Body of pancreas (tissue), 4 donors: ENCODE measurements around the gene DLEC1. TPM values are rescaled to one million over a fixed set of nuclear protein-coding genes. Genes with fewer than 3 reads are reported as not detected.

Experiments
- ATAC-seq: fragments of 150-250 bp; one replicate; pipeline ENCODE4 v1.9.1; 2016
- DNase-seq, 4 donors: peaks; one replicate each; pipeline ENCODE4 v3.0.0-alpha.2; 2019
- H3K27ac ChIP-seq, 4 donors: fragments of 200-600 bp; sonication (generic); 1 replicate in 3 of 4; 2 replicates in 1 of 4; pipeline versions ENCODE4 v1.5.1 to v1.6.1; 2016 to 2019; ENCODE audit warnings: mild to moderate bottlenecking in 1 of 4, mixed read lengths in 1 of 4, moderate library complexity in 1 of 4
- H3K27me3 ChIP-seq, 2 donors: fragments of 200-600 bp; sonication (generic); one replicate each; pipeline ENCODE4 v1.6.0; 2016; ENCODE audit warnings: mild to moderate bottlenecking in 1 of 2
- H3K36me3 ChIP-seq, 2 donors: fragments of 200-600 bp; sonication (generic); replicated peaks in 1 of 2; 2 replicates each; pipeline ENCODE4 v1.5.1; 2016; ENCODE audit warnings: low read depth in 2 of 2; ENCODE audit not compliant: insufficient read depth in 1 of 2
- H3K4me1 ChIP-seq: fragments of 200-600 bp; sonication (generic); one replicate; pipeline ENCODE4 v1.6.0; 2016
- H3K4me3 ChIP-seq, 2 donors: fragments of 200-600 bp; sonication (generic); 1 replicate in 1 of 2; 2 replicates in 1 of 2; pipeline ENCODE4 v1.5.1; 2016 to 2019
- H3K9me3 ChIP-seq, 3 donors: fragments of 200-600 bp; sonication (generic); 1 replicate in 2 of 3; 2 replicates in 1 of 3; pipeline ENCODE4 v1.5.1; 2016
- CTCF ChIP-seq, 7 experiments: fragments of 450-650 bp in 4 of 7; fragments of 200-600 bp in 3 of 7; sonication (generic) in 3 of 7; IDR thresholded peaks; one replicate each; pipeline ENCODE4 v1.5.1; 2016 to 2019; ENCODE audit warnings: antibody characterized with exemption in 7 of 7
- POLR2A ChIP-seq, 3 donors: fragments of 450-650 bp; IDR thresholded peaks; one replicate each; pipeline ENCODE4 v1.6.1; 2016; ENCODE audit warnings: antibody characterized with exemption in 3 of 3, mild to moderate bottlenecking in 2 of 3
- WGBS, 2 donors: methylation state at CpG; one replicate each; pipeline ENCODE4 v1.1.5; 2017; 5-methylcytosine and 5-hydroxymethylcytosine counted together
- intact Hi-C: fragments of 100-400 bp; cut with DNase I; formaldehyde crosslinking; loops from one replicate; pipeline ENCODE4 v1.15.1; 2023
- total RNA-seq, 2 donors: library from RNA; depleted of rRNA; stranded (reverse); fragments of >200 nt; gene quantifications; one replicate each; pipeline ENCODE4 v1.1.0, GENCODE V29; 2016

DLEC1 gene
- total RNA-seq, 2 donors from 2014 or later, result 0.78 to 1.3 TPM

- ATAC-seq (no peak), DNase-seq (no peak)
- 78 to 86% methylated on average over 3 of the region's 3 CpGs for WGBS, 2 donors
- Histone ChIP-seq H3K9me3 (no peaks in the 10 kb centered on the region), H3K4me3 (no peak overlapping the region), H3K27me3 (no peaks in the 10 kb centered on the region), H3K36me3 (no peaks in the 10 kb centered on the region), H3K27ac (no peak overlapping the region), H3K4me1 (no peaks in the 10 kb centered on the region)
- TF ChIP-seq CTCF (IDR thresholded peaks at IDR 0.05) (no peak), POLR2A (IDR thresholded peaks at IDR 0.05) (no peak)
- intact Hi-C loops, result no loop called here
Observed at GRCh38 chr3:38100498-38100897, 61.5 kb downstream of the DLEC1 start.

- TF ChIP-seq POLR2A (IDR thresholded peaks at IDR 0.05) (no peak), CTCF (IDR thresholded peaks at IDR 0.05) (no peak)
- Histone ChIP-seq H3K27ac (no peak overlapping the region), H3K4me1 (no peaks in the 10 kb centered on the region), H3K9me3 (no peaks in the 10 kb centered on the region), H3K36me3 (no peaks in the 10 kb centered on the region), H3K27me3 (no peaks in the 10 kb centered on the region), H3K4me3 (no peak overlapping the region)
- 81 to 89% methylated on average over 6 of the region's 6 CpGs for WGBS, 2 donors
- no peak for DNase-seq
- intact Hi-C loops, result no loop called here
- no peak for ATAC-seq
Observed at GRCh38 chr3:38101811-38102443, 62.9 kb downstream of the DLEC1 start.

GRCh38 chr3:38102444-38102814 lies 63.4 kb downstream of the DLEC1 start:
- no peak for TF ChIP-seq CTCF (IDR thresholded peaks at IDR 0.05)
- no peak for TF ChIP-seq POLR2A (IDR thresholded peaks at IDR 0.05)
- Histone ChIP-seq H3K4me1 (no peaks in the 10 kb centered on the region), H3K4me3 (no peak overlapping the region), H3K9me3 (no peaks in the 10 kb centered on the region), H3K27me3 (no peaks in the 10 kb centered on the region), H3K36me3 (no peaks in the 10 kb centered on the region), H3K27ac (no peak overlapping the region)
- intact Hi-C loops, result no loop called here
- 43 to 53% methylated on average over 1 of the region's 1 CpG for WGBS, 2 donors
- DNase-seq (no peak), ATAC-seq (no peak)

GRCh38 chr3:38105525-38105924 lies 66.5 kb downstream of the DLEC1 start:
- ATAC-seq (no peak), DNase-seq (no peak)
- H3K36me3 ChIP-seq, result no peaks in the 10 kb centered on the region
- H3K4me3 ChIP-seq, result no peak overlapping the region
- no peaks in the 10 kb centered on the region for H3K9me3 ChIP-seq
- no peaks in the 10 kb centered on the region for H3K27me3 ChIP-seq
- no peaks in the 10 kb centered on the region for H3K4me1 ChIP-seq
- TF ChIP-seq POLR2A (IDR thresholded peaks at IDR 0.05) (no peak), CTCF (IDR thresholded peaks at IDR 0.05) (no peak)
- 22 to 31% methylated on average over 1 of the region's 1 CpG for WGBS, 2 donors
- intact Hi-C loops, result no loop called here
- no peak overlapping the region for H3K27ac ChIP-seq

GRCh38 chr3:38107911-38108648 lies 69.1 kb downstream of the DLEC1 start:
- Histone ChIP-seq H3K4me3 (no peak overlapping the region), H3K27ac (no peak overlapping the region), H3K4me1 (no peaks in the 10 kb centered on the region), H3K9me3 (no peaks in the 10 kb centered on the region), H3K27me3 (no peaks in the 10 kb centered on the region), H3K36me3 (no peaks in the 10 kb centered on the region)
- no peak for TF ChIP-seq POLR2A (IDR thresholded peaks at IDR 0.05)
- no peak for TF ChIP-seq CTCF (IDR thresholded peaks at IDR 0.05)
- 67 to 73% methylated on average over 4 to 7 of the region's 7 CpGs for WGBS, 2 donors
- ATAC-seq (no peak), DNase-seq (no peak)
- intact Hi-C loops, result no loop called here
